AG09319 (cell line): Measurements from ENCODE around the gene HAO2.

Experiments
- DNase-seq: peaks from one replicate; pipeline ENCODE4 v3.0.0-alpha.2; 2010; ENCODE audit warnings: low read depth; ENCODE audit errors: extremely low read depth
- CTCF ChIP-seq: IDR thresholded peaks from 2 replicates; pipeline ENCODE4 v1.5.1; 2011; ENCODE audit warnings: low read depth, mild to moderate bottlenecking, inconsistent platforms, low read length, moderate library complexity

Gene HAO2

GRCh38 chr1:119327450-119328155, 41.0 kb upstream of the HAO2 start:
- TF ChIP-seq CTCF: no peak; the same call in none of the 2 replicates
- no peak for DNase-seq

DNA sequence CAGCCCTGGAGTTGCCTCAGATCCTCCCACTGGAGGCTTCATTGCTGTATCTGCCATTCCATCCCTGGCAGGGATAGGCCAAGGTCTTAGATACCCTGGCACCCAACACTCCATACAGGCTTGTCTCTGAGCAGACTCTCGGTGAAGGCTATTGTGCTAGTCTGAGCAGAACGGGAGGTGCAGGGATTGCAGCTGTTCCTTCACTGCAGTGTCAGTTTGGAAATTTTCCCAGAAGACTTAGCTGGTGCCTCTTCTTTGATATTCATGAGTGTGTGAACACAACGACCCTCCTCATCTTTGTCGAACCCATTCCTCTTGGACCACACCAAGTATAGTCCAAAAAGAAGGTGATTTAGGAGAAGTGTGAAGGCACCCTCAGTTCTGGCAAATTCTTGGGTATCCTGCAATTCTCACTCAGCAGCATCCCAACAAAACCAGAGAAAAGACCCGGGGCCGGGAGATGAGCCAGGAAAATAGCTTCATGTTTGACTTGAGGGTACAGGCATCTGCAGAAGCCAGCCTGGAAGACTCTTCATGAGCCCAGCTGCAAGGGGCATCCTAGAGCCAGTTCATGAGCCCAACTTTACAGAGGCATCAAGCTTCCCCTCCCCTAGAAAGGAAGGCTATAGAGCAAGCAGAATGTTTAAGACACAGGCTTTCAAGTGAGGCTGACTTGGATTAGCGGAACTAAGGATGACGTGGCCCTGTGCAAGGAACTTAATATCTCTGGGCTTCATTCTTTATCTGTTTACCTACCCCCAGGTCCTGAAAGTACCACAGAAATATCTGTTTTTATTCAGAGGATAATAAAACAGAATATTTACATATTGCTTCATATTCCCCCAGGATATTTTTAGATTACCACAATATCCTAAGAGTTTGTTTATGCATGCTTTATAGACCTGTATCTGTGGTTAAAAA, 38.8 kb upstream of the HAO2 start:
- DNase-seq: no peak
- no peak for TF ChIP-seq CTCF

DNA sequence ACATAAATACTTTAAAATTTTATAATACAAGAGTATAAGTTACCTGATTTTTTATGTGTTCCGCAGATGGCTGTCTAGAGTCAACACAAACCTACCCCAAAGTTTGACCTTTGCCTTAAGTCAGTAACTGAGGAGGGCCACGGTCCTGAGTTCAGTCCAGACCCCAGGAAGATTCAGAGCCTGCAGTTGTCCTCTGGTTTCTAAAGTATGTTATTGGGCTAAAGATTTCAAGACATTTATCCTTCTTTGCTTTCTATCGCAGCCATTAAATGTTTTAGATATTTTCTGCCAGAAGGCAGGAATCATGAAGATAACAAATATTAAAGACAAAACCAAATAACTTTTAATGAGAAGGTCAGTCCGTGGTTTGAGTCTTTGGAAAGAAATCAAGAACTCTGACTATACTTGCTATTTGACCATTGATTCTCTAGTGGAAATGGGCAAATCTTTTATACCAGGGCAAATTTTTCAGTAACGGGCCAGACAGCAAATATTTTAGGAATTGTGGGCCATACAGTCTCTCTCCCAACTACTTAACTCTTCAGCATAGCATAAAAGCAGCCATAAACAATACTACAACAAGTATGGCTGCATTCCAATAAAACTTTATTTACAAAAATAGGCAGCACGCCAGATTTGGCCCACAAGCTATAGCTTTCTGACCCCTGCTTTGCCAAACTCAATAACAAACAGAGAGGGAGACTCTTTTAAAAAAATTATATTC, 38.0 kb upstream of the HAO2 start:
- no peak for TF ChIP-seq CTCF
- no peak for DNase-seq

- TF ChIP-seq CTCF: no peak
- no peak for DNase-seq
Observed at GRCh38 chr1:119331190-119331515, 37.4 kb upstream of the HAO2 start.

DNA sequence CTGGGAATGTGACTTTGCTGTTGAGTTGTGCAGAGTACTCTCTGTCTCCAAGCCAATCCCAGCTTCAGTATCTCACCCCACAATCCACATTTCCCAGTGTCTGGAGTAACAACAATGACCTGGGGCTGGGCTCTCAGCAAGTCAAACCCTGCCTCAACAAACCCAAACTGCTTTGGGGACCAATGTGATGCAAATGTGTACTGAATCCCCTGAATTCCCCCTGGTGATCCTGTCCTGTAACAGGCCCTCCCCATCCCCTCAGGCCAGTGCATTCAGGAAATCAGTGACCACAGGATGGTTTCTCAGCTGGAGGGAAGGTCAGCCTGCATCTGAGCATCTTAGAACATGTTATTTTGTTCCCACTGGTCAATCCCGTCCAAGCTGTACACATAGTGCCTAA, 36.7 kb upstream of the HAO2 start:
- no peak for DNase-seq
- TF ChIP-seq CTCF: no peak

DNA sequence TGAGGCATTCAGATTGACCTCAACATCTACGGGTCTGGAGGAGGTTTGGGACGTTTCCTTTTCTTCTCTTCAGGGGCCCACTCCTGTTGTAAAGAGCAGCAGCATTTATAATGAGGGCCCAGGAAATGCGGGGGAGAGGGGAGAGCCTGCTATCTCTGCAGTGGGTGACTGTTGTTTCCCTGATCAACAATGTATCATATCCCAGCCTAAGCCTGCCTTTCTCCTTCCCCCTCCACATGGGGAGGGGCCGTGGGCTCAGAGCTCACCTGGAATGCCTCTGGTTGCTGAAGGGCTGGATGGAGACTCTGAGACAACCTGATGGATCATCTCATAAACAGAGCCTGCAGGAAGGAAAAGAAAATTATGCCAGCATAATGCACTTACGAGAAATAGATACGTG, 36.0 kb upstream of the HAO2 start:
- DNase-seq: no peak
- no peak for TF ChIP-seq CTCF
